Breast epithelium (tissue), 4 donors: ENCODE results near the gene TCF4. TPM values are rescaled to one million over a fixed set of nuclear protein-coding genes. Genes with fewer than 3 reads are reported as not detected.
A peak's percentile ranks its signal among the peaks of the same experiment; 100 is the strongest.

Source experiments
- DNase-seq, 2 donors: peaks; one replicate each; pipeline ENCODE4 v3.0.0-alpha.2; 2019; ENCODE audit warnings: low spot score in 2 of 2
- H3K27ac ChIP-seq, 2 donors: fragments of 200-600 bp; sonication (generic) in 1 of 2; one replicate each; pipeline ENCODE4 v1.5.1; 2016 to 2019; ENCODE audit warnings: mild to moderate bottlenecking in 1 of 2
- H3K27me3 ChIP-seq, 2 donors: fragments of 200-600 bp; sonication (generic) in 1 of 2; one replicate each; pipeline versions ENCODE4 v1.5.1 to v1.6.0; 2017 to 2019; ENCODE audit warnings: control low read depth in 1 of 2, mild to moderate bottlenecking in 1 of 2
- H3K36me3 ChIP-seq: fragments of 200-600 bp; one replicate; pipeline ENCODE4 v1.5.1; 2019
- H3K4me1 ChIP-seq, 2 donors: fragments of 200-600 bp; sonication (generic); one replicate each; pipeline ENCODE4 v1.5.1; 2016 to 2019; ENCODE audit warnings: control low read depth in 1 of 2
- H3K4me3 ChIP-seq, 3 donors: fragments of 200-600 bp; sonication (generic); 1 replicate in 2 of 3; 2 replicates in 1 of 3; pipeline ENCODE4 v1.5.1; 2016 to 2019; ENCODE audit warnings: mild to moderate bottlenecking in 3 of 3, moderate library complexity in 2 of 3
- H3K9me3 ChIP-seq, 2 donors: fragments of 200-600 bp; sonication (generic) in 1 of 2; one replicate each; pipeline ENCODE4 v1.5.1; 2016 to 2019; ENCODE audit warnings: control low read depth in 1 of 2
- POLR2A ChIP-seq: fragments of 450-650 bp; IDR thresholded peaks from one replicate; pipeline ENCODE4 v1.6.1; 2016; ENCODE audit warnings: antibody characterized with exemption, mild to moderate bottlenecking, moderate library complexity
- POLR2AphosphoS5 ChIP-seq, 3 donors: sonication (generic); formaldehyde crosslinking; IDR thresholded peaks; one replicate each; pipeline ENCODE4 v1.6.1; 2017; ENCODE audit warnings: antibody characterized with exemption in 3 of 3
- intact Hi-C: fragments of 100-400 bp; cut with DNase I; formaldehyde crosslinking; loops from one replicate; pipeline ENCODE4 v1.15.1; 2023; ENCODE audit warnings: low total_unique reads
- total RNA-seq, 3 donors: library from RNA; depleted of rRNA; stranded (reverse); fragments of >200 nt; gene quantifications; one replicate each; pipeline ENCODE4 v1.1.0, GENCODE V29; 2016
- TF ChIP-seq, protein P1 (sequence below), 3 donors: fragments of 450-650 bp; IDR thresholded peaks; one replicate each; pipeline ENCODE4 v1.5.1; 2016 to 2017; ENCODE audit warnings: antibody characterized with exemption in 3 of 3, mild to moderate bottlenecking in 3 of 3, moderate library complexity in 3 of 3

The TCF4 gene
- total RNA-seq, 3 donors from 2014 or later, result 79.6 to 133 (median 114) TPM

DNA sequence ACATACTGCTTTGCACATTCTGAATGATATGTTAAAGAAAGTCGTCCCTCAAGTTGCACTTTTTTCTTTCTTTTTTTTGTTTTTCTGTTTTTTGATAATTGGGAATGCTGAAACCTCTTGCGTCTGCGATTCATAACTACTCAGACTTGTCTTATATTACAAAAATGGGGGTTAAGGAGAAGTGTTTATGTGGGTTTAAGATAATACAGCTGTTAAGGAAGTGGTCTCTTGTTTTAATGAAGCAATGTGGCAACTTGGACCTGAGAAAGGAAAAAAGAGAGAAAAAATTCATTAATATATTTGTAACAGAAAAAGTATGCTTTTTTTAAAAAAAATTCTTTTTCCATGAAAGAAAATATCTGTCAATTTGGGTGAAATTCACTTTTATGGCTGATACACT is 360.2 kb downstream of the TCF4 start:
- intact Hi-C loops, result no loop called here
- H3K27ac ChIP-seq, result peak overlapping the region in 1 of 2 donors; percentile 46
- no peak overlapping the region for H3K4me3 ChIP-seq

DNA sequence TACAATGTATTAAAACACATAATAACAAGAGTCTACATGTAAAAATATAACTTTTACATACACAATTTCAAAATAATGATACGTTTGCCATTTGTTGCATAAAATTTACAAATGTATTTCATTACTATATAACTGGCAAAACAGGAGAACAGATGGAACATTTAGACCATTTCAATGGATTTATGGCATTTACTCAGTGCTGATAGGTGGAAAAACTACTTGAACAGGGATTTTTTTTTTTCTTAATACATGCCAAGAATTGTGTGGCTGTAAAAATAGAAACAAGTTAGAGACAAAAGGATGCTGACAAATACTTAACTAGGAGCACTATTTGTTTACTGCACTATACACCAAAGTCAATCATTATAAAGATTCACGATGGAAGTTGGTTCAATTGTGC is 361.9 kb downstream of the TCF4 start:
- H3K9me3 ChIP-seq, result no peaks in the 10 kb centered on the region
- intact Hi-C loops, result no loop called here
- no peaks in the 10 kb centered on the region for H3K36me3 ChIP-seq
- H3K27ac ChIP-seq, result no peak overlapping the region
- no peaks in the 10 kb centered on the region for H3K27me3 ChIP-seq
- H3K4me3 ChIP-seq, result no peak overlapping the region
- TF ChIP-seq, protein P1, sequence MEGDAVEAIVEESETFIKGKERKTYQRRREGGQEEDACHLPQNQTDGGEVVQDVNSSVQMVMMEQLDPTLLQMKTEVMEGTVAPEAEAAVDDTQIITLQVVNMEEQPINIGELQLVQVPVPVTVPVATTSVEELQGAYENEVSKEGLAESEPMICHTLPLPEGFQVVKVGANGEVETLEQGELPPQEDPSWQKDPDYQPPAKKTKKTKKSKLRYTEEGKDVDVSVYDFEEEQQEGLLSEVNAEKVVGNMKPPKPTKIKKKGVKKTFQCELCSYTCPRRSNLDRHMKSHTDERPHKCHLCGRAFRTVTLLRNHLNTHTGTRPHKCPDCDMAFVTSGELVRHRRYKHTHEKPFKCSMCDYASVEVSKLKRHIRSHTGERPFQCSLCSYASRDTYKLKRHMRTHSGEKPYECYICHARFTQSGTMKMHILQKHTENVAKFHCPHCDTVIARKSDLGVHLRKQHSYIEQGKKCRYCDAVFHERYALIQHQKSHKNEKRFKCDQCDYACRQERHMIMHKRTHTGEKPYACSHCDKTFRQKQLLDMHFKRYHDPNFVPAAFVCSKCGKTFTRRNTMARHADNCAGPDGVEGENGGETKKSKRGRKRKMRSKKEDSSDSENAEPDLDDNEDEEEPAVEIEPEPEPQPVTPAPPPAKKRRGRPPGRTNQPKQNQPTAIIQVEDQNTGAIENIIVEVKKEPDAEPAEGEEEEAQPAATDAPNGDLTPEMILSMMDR (IDR thresholded peaks at IDR 0.05), result no peak
- TF ChIP-seq POLR2A, result no peak
- no peak for TF ChIP-seq POLR2AphosphoS5 (IDR thresholded peaks at IDR 0.05)
- DNase-seq, result no peak
- no peaks in the 10 kb centered on the region for H3K4me1 ChIP-seq

More for the DNA sequence above, 360.2 kb downstream of the TCF4 start:
- no peaks in the 10 kb centered on the region for H3K9me3 ChIP-seq
- no peaks in the 10 kb centered on the region for H3K27me3 ChIP-seq
- no peaks in the 10 kb centered on the region for H3K36me3 ChIP-seq
- no peak for TF ChIP-seq POLR2AphosphoS5 (IDR thresholded peaks at IDR 0.05)
- TF ChIP-seq POLR2A, result no peak
- TF ChIP-seq, protein P1 (IDR thresholded peaks at IDR 0.05), result no peak
- no peaks in the 10 kb centered on the region for H3K4me1 ChIP-seq
- no peak for DNase-seq

GRCh38 chr18:55224086-55224625 is 363.8 kb downstream of the TCF4 start:
- H3K4me3 ChIP-seq, result no peak overlapping the region
- H3K27ac ChIP-seq, result no peak overlapping the region
- H3K36me3 ChIP-seq, result no peaks in the 10 kb centered on the region
- H3K4me1 ChIP-seq, result no peaks in the 10 kb centered on the region
- DNase-seq, result no peak
- H3K27me3 ChIP-seq, result no peaks in the 10 kb centered on the region
- intact Hi-C loops, result no loop called here
- TF ChIP-seq, protein P1 (IDR thresholded peaks at IDR 0.05), result no peak
- TF ChIP-seq POLR2A (no peak), POLR2AphosphoS5 (IDR thresholded peaks at IDR 0.05) (no peak)
- no peaks in the 10 kb centered on the region for H3K9me3 ChIP-seq

DNA sequence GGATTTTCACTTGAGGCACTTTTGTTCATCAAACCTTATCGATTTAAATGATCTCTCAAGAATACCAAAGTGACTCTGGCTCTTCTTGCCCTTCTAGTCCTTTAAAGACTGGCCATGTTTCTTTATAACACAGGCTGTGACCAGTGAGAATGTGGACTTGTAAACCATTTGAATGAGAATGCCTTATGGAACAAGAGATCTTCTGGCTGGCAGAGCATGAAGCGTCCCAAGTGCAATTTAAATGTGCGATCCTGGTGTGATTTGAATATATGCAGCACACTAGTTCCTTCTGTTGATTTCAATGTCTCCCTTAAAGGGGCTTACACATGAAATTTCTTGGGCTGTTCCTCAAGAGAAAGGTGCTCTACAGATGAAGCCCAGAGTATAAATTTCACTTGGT is 366.4 kb downstream of the TCF4 start:
- Histone ChIP-seq H3K36me3 (no peaks in the 10 kb centered on the region), H3K9me3 (no peaks in the 10 kb centered on the region), H3K27me3 (no peaks in the 10 kb centered on the region), H3K4me3 (no peak overlapping the region), H3K4me1 (no peaks in the 10 kb centered on the region), H3K27ac (no peak overlapping the region)
- DNase-seq, result no peak
- TF ChIP-seq POLR2A (no peak), POLR2AphosphoS5 (IDR thresholded peaks at IDR 0.05) (no peak)
- TF ChIP-seq, protein P1 (IDR thresholded peaks at IDR 0.05), result no peak
- intact Hi-C loops, result no loop called here

DNA sequence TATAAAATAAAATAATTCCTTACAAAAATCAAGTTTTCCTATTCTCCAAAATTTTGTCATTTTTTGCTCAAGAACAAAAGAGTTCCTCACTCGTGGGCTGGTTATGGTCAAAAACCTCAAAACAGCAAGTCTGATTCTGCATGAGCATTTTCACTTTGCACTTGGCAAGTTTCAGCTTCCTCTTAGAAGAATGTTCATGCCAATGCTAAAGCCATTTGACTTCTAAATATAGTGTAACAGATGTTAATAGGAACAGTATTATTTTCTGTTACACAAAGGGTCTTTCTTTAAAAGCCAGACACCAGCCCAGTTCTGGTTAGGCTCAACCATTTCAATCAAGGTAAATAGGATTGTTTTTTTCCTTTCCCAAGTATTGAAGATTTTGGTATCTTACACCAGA is 367.5 kb downstream of the TCF4 start:
- no peak overlapping the region for H3K27ac ChIP-seq
- H3K27me3 ChIP-seq, result no peaks in the 10 kb centered on the region
- TF ChIP-seq, protein P1 (IDR thresholded peaks at IDR 0.05), result no peak
- no peak for TF ChIP-seq POLR2AphosphoS5 (IDR thresholded peaks at IDR 0.05)
- TF ChIP-seq POLR2A, result no peak
- H3K4me3 ChIP-seq, result no peak overlapping the region
- no peak for DNase-seq
- H3K9me3 ChIP-seq, result no peaks in the 10 kb centered on the region
- intact Hi-C loops, result no loop called here
- no peaks in the 10 kb centered on the region for H3K4me1 ChIP-seq
- no peaks in the 10 kb centered on the region for H3K36me3 ChIP-seq
